H9 (cell line): Measurements from ENCODE around the gene EHD1. TPM values are rescaled to one million over a fixed set of nuclear protein-coding genes. Genes with fewer than 3 reads are reported as not detected.

ENCODE experiments used
- DNase-seq: peaks from one replicate; pipeline ENCODE4 v3.0.0-alpha.2; 2017
- H2AFZ ChIP-seq: one replicate; pipeline ENCODE4 v1.6.1; 2013; ENCODE audit warnings: mild to moderate bottlenecking, low read length, control low read depth, moderate library complexity
- H2AK5ac ChIP-seq: 2 replicates; pipeline ENCODE4 v1.6.1; 2013; ENCODE audit warnings: low read length, control low read depth, mixed read lengths; ENCODE audit not compliant: insufficient read length
- H2BK120ac ChIP-seq: one replicate; pipeline ENCODE4 v1.6.1; 2013; ENCODE audit warnings: low read depth, mild to moderate bottlenecking, low read length, control low read depth, inconsistent platforms; ENCODE audit not compliant: poor library complexity, severe bottlenecking
- H2BK12ac ChIP-seq: 2 replicates; pipeline ENCODE4 v1.6.1; 2013; ENCODE audit warnings: low read length, control low read depth, mixed read lengths, low read depth; ENCODE audit not compliant: insufficient read length
- H2BK15ac ChIP-seq: 2 replicates; pipeline ENCODE4 v1.6.1; 2013; ENCODE audit warnings: low read depth, low read length, control low read depth
- H2BK20ac ChIP-seq: one replicate; pipeline ENCODE4 v1.6.1; 2013; ENCODE audit warnings: low read depth, mild to moderate bottlenecking, low read length, control low read depth, inconsistent platforms; ENCODE audit not compliant: poor library complexity, severe bottlenecking
- H2BK5ac ChIP-seq: 2 replicates; pipeline ENCODE4 v1.6.1; 2013; ENCODE audit warnings: low read length, control low read depth, mixed read lengths; ENCODE audit not compliant: insufficient read length
- H3K14ac ChIP-seq: 2 replicates; pipeline ENCODE4 v1.6.1; 2013; ENCODE audit warnings: low read length, control low read depth; ENCODE audit not compliant: insufficient read depth
- H3K18ac ChIP-seq: 2 replicates; pipeline ENCODE4 v1.6.1; 2013; ENCODE audit warnings: low read depth, mild to moderate bottlenecking, mixed read lengths, low read length, control low read depth; ENCODE audit not compliant: insufficient read length
- H3K23ac ChIP-seq: 2 replicates; pipeline ENCODE4 v1.6.1; 2013; ENCODE audit warnings: low read length, control low read depth, mixed read lengths, low read depth; ENCODE audit not compliant: insufficient read length
- H3K23me2 ChIP-seq: 2 replicates; pipeline ENCODE4 v1.6.1; 2013; ENCODE audit warnings: low read depth, mild to moderate bottlenecking, mixed read lengths, low read length, control low read depth; ENCODE audit not compliant: insufficient read length, poor library complexity, severe bottlenecking
- H3K27ac ChIP-seq: 2 replicates; pipeline ENCODE4 v1.5.1; 2013; ENCODE audit warnings: low read length, control low read depth, mixed read lengths, low read depth; ENCODE audit not compliant: insufficient read length
- H3K27me3 ChIP-seq: 2 replicates; pipeline ENCODE4 v1.6.1; 2013; ENCODE audit warnings: low read length, control low read depth, inconsistent platforms; ENCODE audit not compliant: insufficient read depth
- H3K4ac ChIP-seq: 2 replicates; pipeline ENCODE4 v1.6.1; 2013; ENCODE audit warnings: low read depth, mild to moderate bottlenecking, control low read depth, inconsistent platforms, low read length, moderate library complexity
- H3K4me1 ChIP-seq: 2 replicates; pipeline ENCODE4 v1.6.1; 2013; ENCODE audit warnings: low read length, control low read depth, inconsistent platforms; ENCODE audit not compliant: insufficient read depth
- H3K4me2 ChIP-seq: 2 replicates; pipeline ENCODE4 v1.6.1; 2013; ENCODE audit warnings: low read length, control low read depth, mixed read lengths; ENCODE audit not compliant: insufficient read length, insufficient read depth
- H3K56ac ChIP-seq: 2 replicates; pipeline ENCODE4 v1.6.1; 2013; ENCODE audit warnings: low read depth, mild to moderate bottlenecking, mixed read lengths, low read length, control low read depth; ENCODE audit not compliant: insufficient read length
- H3K79me1 ChIP-seq: 2 replicates; pipeline ENCODE4 v1.6.1; 2013; ENCODE audit warnings: low read depth, mild to moderate bottlenecking, moderate library complexity, low read length, control low read depth, inconsistent platforms; ENCODE audit not compliant: insufficient read depth, poor library complexity, severe bottlenecking
- H3K79me2 ChIP-seq: 2 replicates; pipeline ENCODE4 v1.6.1; 2013; ENCODE audit warnings: low read length, control low read depth, inconsistent platforms; ENCODE audit not compliant: insufficient read depth
- H3K9ac ChIP-seq: 2 replicates; pipeline ENCODE4 v1.6.1; 2013; ENCODE audit warnings: low read length, control low read depth, mixed read lengths; ENCODE audit not compliant: insufficient read length; ENCODE audit errors: extremely low read depth
- H3K9me3 ChIP-seq: one replicate; pipeline ENCODE4 v1.6.1; 2013; ENCODE audit warnings: low read depth, low read length, inconsistent platforms; ENCODE audit not compliant: control insufficient read depth
- H3T11ph ChIP-seq: one replicate; pipeline ENCODE4 v1.6.1; 2013; ENCODE audit warnings: mild to moderate bottlenecking, low read length, control low read depth, inconsistent platforms
- H4K20me1 ChIP-seq: one replicate; pipeline ENCODE4 v1.6.1; 2013; ENCODE audit not compliant: control insufficient read depth, insufficient read length, insufficient read depth
- H4K5ac ChIP-seq: 2 replicates; pipeline ENCODE4 v1.6.1; 2013; ENCODE audit warnings: low read depth, mild to moderate bottlenecking, mixed read lengths, low read length, control low read depth; ENCODE audit not compliant: insufficient read length
- H4K8ac ChIP-seq: replicated peaks from 2 replicates; pipeline ENCODE4 v1.6.1; 2013; ENCODE audit warnings: low read length, control low read depth, mixed read lengths, low read depth; ENCODE audit not compliant: insufficient read length
- H4K91ac ChIP-seq: 2 replicates; pipeline ENCODE4 v1.6.1; 2013; ENCODE audit warnings: low read depth, mild to moderate bottlenecking, moderate library complexity, mixed read lengths, low read length, control low read depth; ENCODE audit not compliant: insufficient read length
- H3K27ac Mint-ChIP-seq, 3 experiments: 2 replicates in 2 of 3; 3 replicates in 1 of 3; pipeline ENCODE4 v1.8.0; 2020 to 2021; ENCODE audit warnings: mixed read lengths in 3 of 3, mild to moderate bottlenecking in 1 of 3, moderate library complexity in 1 of 3
- H3K27me3 Mint-ChIP-seq: 2 replicates; pipeline ENCODE4 v1.8.0; 2021; ENCODE audit warnings: low read depth, mild to moderate bottlenecking, moderate library complexity, mixed read lengths
- H3K36me3 Mint-ChIP-seq, 3 experiments: 2 replicates in 2 of 3; 3 replicates in 1 of 3; pipeline ENCODE4 v1.8.0; 2020 to 2021; ENCODE audit warnings: low read depth in 3 of 3, mixed read lengths in 3 of 3; ENCODE audit not compliant: insufficient read depth in 1 of 3
- H3K4me1 Mint-ChIP-seq, 2 experiments: 2 replicates each; pipeline ENCODE4 v1.8.0; 2020; ENCODE audit warnings: mixed read lengths in 2 of 2
- H3K4me3 Mint-ChIP-seq, 2 experiments: 2 replicates in 1 of 2; 3 replicates in 1 of 2; pipeline ENCODE4 v1.8.0; 2020 to 2021; ENCODE audit warnings: mild to moderate bottlenecking in 2 of 2, mixed read lengths in 2 of 2, moderate library complexity in 1 of 2
- H3K9me3 Mint-ChIP-seq, 2 experiments: 2 replicates in 1 of 2; 3 replicates in 1 of 2; pipeline ENCODE4 v1.8.0; 2020; ENCODE audit warnings: mild to moderate bottlenecking in 2 of 2, mixed read lengths in 2 of 2, moderate library complexity in 1 of 2
- CTCF ChIP-seq: fragments of 200-600 bp; sonication (generic); conservative IDR thresholded peaks from 3 replicates; pipeline ENCODE4 v1.8.0; 2021; ENCODE audit warnings: antibody characterized with exemption, mild to moderate bottlenecking
- WGBS: extraction: QIAGEN DNeasy Blood & Tissue Kit; methylation state at CpG from one replicate; pipeline ENCODE4 v1.1.7; 2013; ENCODE audit warnings: missing lambda C conversion rate, low lambda C conversion rate, mixed read lengths; ENCODE audit not compliant: insufficient read length; ENCODE audit errors: extremely low coverage; 5-methylcytosine and 5-hydroxymethylcytosine counted together
- total RNA-seq: library from RNA; stranded (reverse); gene quantifications from 2 replicates; pipeline ENCODE4 v1.2.1, GENCODE V29; 2021

Gene EHD1
- total RNA-seq, 1 experiment from 2014 or later = 31.0 TPM

- Histone ChIP-seq H3K23me2 (peaks cover under 1% of the 10 kb centered on the region), H3K9me3 (no peaks in the 10 kb centered on the region), H3K4me2 (no peak overlapping the region), H2BK15ac (no peak overlapping the region), H2AFZ (no peak overlapping the region), H4K8ac (no peak overlapping the region), H3K4ac (no peak overlapping the region), H3K56ac (no peak overlapping the region), H4K91ac (no peak overlapping the region), H3K79me1 (no peaks in the 10 kb centered on the region), H3K79me2 (no peaks in the 10 kb centered on the region), H3K18ac (no peak overlapping the region), H4K20me1 (no peaks in the 10 kb centered on the region), H2BK120ac (no peak overlapping the region), H3T11ph (no peak overlapping the region), H2BK12ac (no peak overlapping the region), H4K5ac (no peak overlapping the region), H3K4me1 (no peaks in the 10 kb centered on the region), H2BK5ac (no peak overlapping the region), H2BK20ac (no peak overlapping the region), H3K27ac (no peak overlapping the region), H3K9ac (no peak overlapping the region), H3K14ac (no peak overlapping the region), H3K23ac (no peak overlapping the region), H2AK5ac (no peak overlapping the region), H3K27me3 (no peaks in the 10 kb centered on the region)
- Mint-ChIP-seq H3K9me3 (no peaks in the 10 kb centered on the region), H3K27me3 (no peaks in the 10 kb centered on the region), H3K4me3 (no peak overlapping the region), H3K4me1 (peaks cover 4 to 8% of the 10 kb centered on the region in 2 experiments), H3K27ac (0 out of 7 replicates have a peak overlapping the region, but pooled peaks of 1 of the 3 experiments have one; percentile 23), H3K36me3 (peaks cover 14 to 47% (median 37%) of the 10 kb centered on the region in 3 experiments; a peak in 6 of 7 replicates)
- TF ChIP-seq CTCF = no peak
- DNase-seq = no peak
- no CpG with 5 or more reads among the region's 7 CpGs for WGBS
Measured at GRCh38 chr11:64911142-64911541, 32.7 kb upstream of the EHD1 start.
